GM21825 (cell line): ENCODE data around the gene MTFR1L.

ENCODE experiments used
- ATAC-seq: cut with Tn5 transposase; IDR thresholded peaks from one replicate; pipeline ENCODE4 v1.9.1; 2021; ENCODE audit warnings: mild to moderate bottlenecking, moderate library complexity; ENCODE audit not compliant: unreplicated experiment

The MTFR1L gene

GRCh38 chr1:25875856-25876692 lies 56.3 kb downstream of the MTFR1L start:
- peak; percentile 7 for ATAC-seq

GRCh38 chr1:25876693-25877077 lies 56.9 kb downstream of the MTFR1L start:
- no peak for ATAC-seq

- ATAC-seq: no peak
These were observed 57.4 kb downstream of the MTFR1L start for GRCh38 chr1:25877155-25877554.

GRCh38 chr1:25878690-25879089 lies 58.9 kb downstream of the MTFR1L start:
- ATAC-seq: no peak

GRCh38 chr1:25879675-25880074 lies 59.9 kb downstream of the MTFR1L start:
- ATAC-seq: no peak

GRCh38 chr1:25880518-25880917 lies 60.8 kb downstream of the MTFR1L start:
- no peak for ATAC-seq

- no peak for ATAC-seq
These were observed 61.5 kb downstream of the MTFR1L start for GRCh38 chr1:25881266-25881665.
